ENCODE measurements around the gene RNF144B.
A peak's percentile ranks its signal among the peaks of the same experiment; 100 is the strongest.

The RNF144B gene

GRCh38 chr6:18387061-18387721 is at the start of gene RNF144B:
Gene RNF144B, plus strand, starts transcription at chr6:18387350. Its CDS starts 12,185 bp downstream, at chr6:18399535.
- no peak for TF ChIP-seq CTCF (conservative IDR thresholded peaks at IDR 0.05)
- peak within 1 kb of the TSS; percentile 62 for H3K27ac ChIP-seq

- no peak for TF ChIP-seq CTCF (conservative IDR thresholded peaks at IDR 0.05)
- no peak overlapping the region for H3K27ac ChIP-seq
These were observed 47.6 kb upstream of the RNF144B start for GRCh38 chr6:18339599-18339998.

- no peak overlapping the region for H3K27ac ChIP-seq
- TF ChIP-seq CTCF (conservative IDR thresholded peaks at IDR 0.05): no peak
These were observed 46.2 kb upstream of the RNF144B start for GRCh38 chr6:18340781-18341551.

- no peak for TF ChIP-seq CTCF (conservative IDR thresholded peaks at IDR 0.05)
- no peak overlapping the region for H3K27ac ChIP-seq
These were observed 44.9 kb upstream of the RNF144B start for GRCh38 chr6:18342223-18342622.

GRCh38 chr6:18343741-18344140 is 43.4 kb upstream of the RNF144B start:
- TF ChIP-seq CTCF (conservative IDR thresholded peaks at IDR 0.05): no peak
- no peak overlapping the region for H3K27ac ChIP-seq

- TF ChIP-seq CTCF (conservative IDR thresholded peaks at IDR 0.05): no peak
- no peak overlapping the region for H3K27ac ChIP-seq
These were observed 40.1 kb upstream of the RNF144B start for GRCh38 chr6:18347021-18347577.

- TF ChIP-seq CTCF (conservative IDR thresholded peaks at IDR 0.05): no peak
- H3K27ac ChIP-seq: no peak overlapping the region
These were observed 39.3 kb upstream of the RNF144B start for GRCh38 chr6:18347866-18348265.
